GM19452 (cell line): ENCODE results near the gene ASAP3.
"Not testable (repeated sequence)": the region's sequence is repeated elsewhere in the genome, so short reads cannot be mapped to it uniquely, and the experiment has no call there.

Experiments
- ATAC-seq: cut with Tn5 transposase; IDR thresholded peaks from one replicate; pipeline ENCODE4 v1.9.1; 2021; ENCODE audit not compliant: unreplicated experiment

Gene ASAP3

DNA sequence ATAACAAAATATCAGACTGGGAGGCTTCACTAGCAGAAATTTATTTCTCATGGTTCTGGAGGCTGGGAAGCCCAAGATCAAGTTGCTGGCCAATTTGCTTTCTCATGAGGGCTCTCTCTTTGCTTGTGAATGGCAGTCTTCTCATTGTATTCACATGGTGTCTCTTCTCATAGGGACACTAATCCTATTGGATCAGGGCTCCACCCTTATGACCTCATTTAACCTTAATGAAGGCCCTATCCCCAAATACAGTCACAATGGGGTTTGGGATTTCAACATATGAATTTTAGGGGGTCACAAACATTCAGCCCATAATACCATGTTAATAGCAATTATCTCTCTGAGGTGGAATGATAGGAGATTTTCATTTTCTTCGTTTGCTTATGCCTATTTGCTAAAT is 84.8 kb downstream of the ASAP3 start:
- no peak for ATAC-seq

DNA sequence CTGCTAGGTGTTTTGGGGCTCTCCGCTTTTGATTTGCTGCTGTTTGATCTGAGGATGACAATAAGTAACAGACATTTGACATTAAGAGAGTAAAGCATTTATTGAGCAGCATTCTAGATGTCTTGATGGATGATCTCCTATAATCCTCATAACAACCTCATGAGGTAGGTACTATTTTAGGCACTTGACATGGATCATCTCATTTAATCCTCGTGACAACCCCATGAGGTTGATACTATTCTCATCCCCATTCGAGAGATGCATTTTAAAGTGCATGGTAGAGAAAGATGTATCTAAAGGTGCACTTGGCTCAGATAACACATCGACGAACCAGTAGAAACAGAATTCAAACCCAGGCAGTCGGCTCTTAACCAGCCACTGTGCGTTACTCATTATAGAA is 86.1 kb downstream of the ASAP3 start:
- no peak for ATAC-seq

GRCh38 chr1:23396380-23396779 is 87.6 kb downstream of the ASAP3 start:
- no peak for ATAC-seq

DNA sequence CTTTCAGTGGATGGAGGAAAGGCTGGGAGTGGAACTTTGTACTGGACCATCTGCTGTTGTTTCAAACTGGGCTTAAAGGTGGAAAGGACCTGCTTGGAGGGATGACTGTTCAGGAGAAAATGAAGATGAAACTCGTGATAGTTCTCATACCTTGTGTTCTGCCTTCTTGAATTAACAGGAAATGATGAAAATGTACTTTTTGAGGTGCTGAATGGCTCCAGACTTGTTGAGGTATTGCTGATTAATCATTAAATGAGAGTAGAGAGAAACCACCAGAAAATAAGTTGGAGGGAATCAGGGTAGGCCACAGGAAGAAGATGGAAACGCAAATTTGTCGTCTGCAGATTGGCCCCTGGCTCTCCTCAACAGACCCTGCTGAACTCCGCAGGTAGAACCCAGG is 88.1 kb downstream of the ASAP3 start:
- ATAC-seq: no peak

- ATAC-seq: no peak
Measured at GRCh38 chr1:23395154-23395724, 88.7 kb downstream of the ASAP3 start.

GRCh38 chr1:23394684-23395083 is 89.3 kb downstream of the ASAP3 start:
- ATAC-seq: no peak

DNA sequence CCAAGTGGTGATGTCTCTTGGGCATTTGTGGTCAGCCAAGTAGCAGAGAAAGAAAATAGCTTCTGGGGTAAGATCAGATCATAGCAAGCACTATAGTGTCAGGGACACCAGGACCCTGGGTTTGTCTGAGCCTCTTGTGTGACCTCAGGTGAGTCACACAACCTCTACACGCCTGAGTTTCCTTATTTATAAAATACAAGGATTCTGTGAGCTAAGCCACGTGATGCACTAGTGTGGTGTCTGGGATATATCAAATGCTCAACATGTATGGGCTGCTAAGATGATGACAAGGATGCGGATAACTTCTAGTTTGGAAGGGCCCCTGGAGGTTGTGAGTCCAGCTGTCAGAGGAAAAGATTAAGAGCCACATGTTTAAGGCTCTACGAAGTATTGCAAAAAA is 89.8 kb downstream of the ASAP3 start:
- no peak for ATAC-seq

DNA sequence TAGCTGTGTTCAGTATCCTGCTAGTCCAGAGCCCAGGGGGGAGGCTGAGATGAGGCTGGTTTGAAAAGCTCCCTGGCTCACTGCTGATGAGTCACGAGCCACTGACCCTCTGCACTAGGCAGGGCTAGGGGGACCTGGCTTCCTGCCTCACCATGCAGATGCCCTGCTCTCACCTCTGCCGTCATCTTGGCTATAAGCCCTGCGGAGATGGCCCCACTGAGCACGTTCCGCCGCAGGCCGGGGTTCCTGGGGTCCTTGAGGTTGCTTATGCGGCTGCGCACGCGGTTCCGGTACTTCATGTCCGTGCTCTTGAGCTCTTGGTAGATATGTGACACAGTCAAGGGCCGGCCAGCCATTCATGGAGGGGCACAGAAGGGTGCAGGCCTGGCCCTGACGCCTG is 90.3 kb downstream of the ASAP3 start:
- no peak for ATAC-seq

DNA sequence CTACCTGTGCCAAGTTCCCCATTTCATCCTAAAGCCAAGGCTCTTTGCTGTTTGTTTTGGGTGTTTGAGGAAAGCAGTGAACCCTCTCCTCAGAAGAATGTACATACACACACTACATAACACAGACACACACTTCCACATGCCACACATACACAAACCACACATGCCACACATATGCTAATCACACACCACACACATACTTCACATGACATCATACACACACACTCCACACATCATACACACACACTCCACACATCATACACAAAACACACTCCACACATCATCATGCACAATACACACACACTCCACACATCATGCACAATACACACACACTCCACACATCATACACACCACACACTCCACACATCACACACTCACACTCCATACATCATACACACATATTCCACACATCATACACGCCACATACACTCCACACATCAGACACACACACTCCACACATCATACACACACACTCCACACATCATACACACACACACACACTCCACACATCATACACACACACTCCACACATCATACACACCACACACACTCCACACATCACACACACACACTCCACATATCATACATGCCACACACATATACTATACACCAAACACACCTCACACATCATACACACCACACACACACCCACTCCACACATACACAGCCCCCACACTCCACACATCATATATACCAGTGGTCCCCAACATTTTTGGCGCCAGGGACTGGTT is 91.7 kb downstream of the ASAP3 start:
- no peak for ATAC-seq

DNA sequence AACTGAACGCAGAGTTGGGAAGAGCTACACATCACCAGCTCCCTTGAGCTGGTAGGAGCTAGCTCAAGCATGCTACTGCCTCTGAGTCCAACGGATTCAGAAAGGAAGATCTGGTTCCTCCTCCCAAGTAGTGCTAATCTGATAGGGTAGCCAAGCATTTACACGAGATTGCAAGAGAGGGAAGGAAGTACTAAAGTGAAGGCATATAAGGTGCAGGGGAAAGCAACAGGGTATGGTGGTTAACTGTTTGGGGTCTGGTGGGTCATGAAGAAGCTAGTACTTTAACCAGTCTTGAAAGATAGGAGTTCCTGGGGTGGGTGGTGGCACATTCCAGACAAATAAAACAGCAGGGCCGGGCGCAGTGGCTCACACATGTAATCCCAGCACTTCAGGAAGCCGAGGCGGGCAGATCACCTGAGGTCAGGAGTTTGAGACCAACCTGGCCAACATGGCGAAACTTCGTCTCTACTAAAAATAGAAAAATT is 94.1 kb downstream of the ASAP3 start:
- no peak for ATAC-seq

DNA sequence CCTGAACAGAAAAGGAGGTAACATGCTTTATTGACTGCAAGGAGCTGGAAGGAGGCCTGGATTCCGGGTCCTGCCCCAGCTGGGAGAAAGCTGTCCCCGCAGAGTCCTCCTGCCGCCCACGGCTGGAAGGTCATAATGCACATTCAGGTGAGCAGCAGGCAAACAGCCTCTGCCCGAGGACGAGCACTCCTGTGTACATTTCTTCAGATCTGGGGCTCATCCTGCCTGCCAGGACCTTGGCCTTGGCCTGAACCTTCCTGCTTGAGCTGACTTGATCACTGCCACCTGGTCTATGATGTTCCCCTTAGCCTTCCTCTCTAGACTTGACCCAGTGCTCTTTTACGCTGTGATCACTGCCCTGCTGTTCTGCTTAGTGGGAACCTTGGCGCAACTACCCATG is 96.5 kb downstream of the ASAP3 start:
- ATAC-seq: no peak

- ATAC-seq: no peak
Measured at GRCh38 chr1:23385119-23385621, 98.8 kb downstream of the ASAP3 start.

GRCh38 chr1:23384312-23385058 is 99.5 kb downstream of the ASAP3 start:
- ATAC-seq: no peak

- ATAC-seq: no peak
Measured at GRCh38 chr1:23383577-23384311, 100.2 kb downstream of the ASAP3 start.

- no peak for ATAC-seq
Measured at GRCh38 chr1:23381233-23381885, 102.6 kb downstream of the ASAP3 start.

GRCh38 chr1:23380719-23381118 is 103.3 kb downstream of the ASAP3 start:
- ATAC-seq: no peak

- not testable (repeated sequence) for ATAC-seq
Measured at GRCh38 chr1:23380236-23380635, 103.7 kb downstream of the ASAP3 start.
